NCI-H2196 treated with DMSO at 0.1 percent for 48 hours (cell line): ENCODE data around the gene SMTNL1.
A peak's percentile ranks its signal among the peaks of the same experiment; 100 is the strongest.
"Not testable (repeated sequence)": the region's sequence is repeated elsewhere in the genome, so short reads cannot be mapped to it uniquely, and the experiment has no call there.

ENCODE experiments used
- DNase-seq: peaks from one replicate; lab custom pipeline; 2025; ENCODE audit not compliant: unreplicated experiment; lab: John Stamatoyannopoulos, UW

Gene SMTNL1

DNA sequence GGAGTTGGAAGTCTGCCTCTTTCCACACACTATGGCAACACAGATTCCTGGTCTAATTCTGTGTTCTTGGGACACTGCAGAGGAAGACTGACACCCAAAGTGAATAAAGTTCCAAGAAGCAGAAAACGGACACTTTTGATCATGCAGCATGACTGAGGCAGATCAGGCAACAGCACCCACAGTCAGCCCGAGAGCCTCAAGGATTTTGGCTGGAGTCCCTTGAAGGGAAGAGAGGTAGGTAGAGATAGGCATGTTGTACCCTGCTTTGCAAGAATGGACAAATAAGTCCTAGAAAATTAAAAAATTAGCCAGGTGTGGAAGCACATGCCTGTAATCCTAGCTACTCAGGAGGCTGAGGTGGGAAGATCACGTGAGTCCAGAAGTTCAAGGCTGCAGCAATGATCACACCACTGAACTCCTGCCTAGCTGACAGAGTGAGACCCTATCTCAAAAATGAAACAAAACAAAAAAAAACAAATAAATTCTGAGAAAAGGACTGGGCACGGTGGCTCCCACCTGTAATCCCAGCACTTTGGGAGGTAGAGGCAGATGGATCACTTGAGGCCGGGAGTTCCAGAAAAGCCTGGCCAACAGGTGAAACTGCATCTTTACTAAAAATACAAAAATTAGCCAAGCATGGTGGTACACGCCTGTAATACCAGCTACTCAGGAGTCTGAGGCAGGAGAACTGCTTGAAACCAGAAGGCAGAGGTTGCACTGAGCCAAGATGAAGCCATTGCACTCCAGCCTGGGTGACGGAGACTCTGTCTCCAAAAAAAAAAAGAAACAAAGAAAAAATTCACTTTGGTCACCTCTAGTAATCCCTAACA is 28.8 kb upstream of the SMTNL1 start:
- no peak for DNase-seq

GRCh38 chr11:57511741-57512430 is 25.5 kb upstream of the SMTNL1 start:
- no peak for DNase-seq

- no peak for DNase-seq
Measured at GRCh38 chr11:57512646-57513451, 24.5 kb upstream of the SMTNL1 start.

DNA sequence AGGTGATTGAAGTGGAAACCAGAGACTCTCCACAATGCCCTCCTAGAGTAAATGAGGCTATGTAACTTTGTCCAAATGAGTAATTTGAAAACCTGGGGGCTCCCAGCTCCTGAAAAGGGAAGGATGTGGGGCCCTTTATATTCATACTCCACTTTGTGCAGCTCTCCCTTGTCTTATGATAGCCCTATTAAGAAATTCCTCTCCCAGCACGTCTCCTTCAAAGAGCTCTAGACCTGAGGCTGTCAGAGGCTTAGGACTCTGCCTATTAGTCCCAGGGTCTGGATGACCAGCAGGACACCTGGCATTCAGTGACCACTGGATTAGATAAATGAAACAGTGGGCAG is 24.0 kb upstream of the SMTNL1 start:
- no peak for DNase-seq

DNA sequence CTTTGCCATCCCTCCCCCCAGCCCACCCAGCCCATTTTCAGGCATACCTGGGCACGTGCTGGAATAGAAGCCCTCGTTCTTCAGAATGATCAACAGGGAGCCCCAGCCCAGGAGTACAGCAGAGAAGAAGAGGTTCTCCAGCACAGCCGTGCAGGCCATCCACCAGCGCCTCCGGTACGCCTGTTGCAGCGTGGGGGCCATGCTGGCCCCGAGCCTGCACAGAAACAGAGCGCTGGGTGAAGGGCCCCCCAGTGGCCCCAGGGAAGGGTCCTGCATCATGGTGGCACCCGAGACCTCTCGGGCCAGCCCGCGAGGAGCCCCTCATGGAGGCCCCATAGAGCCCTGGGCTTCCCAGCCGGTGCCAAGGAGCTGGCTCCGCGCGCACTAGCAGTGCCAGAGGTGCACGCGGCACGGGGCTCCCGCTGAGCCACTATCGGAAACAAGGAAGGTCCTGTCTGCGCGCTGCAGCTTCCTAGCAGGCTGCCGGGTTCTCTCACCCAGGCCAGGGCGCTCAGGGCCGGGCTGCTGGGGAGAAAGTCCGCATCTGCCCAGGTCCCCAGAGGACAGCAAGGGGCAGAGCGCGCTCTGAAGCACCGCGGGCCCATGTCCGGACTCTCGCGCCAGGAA is 23.4 kb upstream of the SMTNL1 start:
- DNase-seq = no peak

DNA sequence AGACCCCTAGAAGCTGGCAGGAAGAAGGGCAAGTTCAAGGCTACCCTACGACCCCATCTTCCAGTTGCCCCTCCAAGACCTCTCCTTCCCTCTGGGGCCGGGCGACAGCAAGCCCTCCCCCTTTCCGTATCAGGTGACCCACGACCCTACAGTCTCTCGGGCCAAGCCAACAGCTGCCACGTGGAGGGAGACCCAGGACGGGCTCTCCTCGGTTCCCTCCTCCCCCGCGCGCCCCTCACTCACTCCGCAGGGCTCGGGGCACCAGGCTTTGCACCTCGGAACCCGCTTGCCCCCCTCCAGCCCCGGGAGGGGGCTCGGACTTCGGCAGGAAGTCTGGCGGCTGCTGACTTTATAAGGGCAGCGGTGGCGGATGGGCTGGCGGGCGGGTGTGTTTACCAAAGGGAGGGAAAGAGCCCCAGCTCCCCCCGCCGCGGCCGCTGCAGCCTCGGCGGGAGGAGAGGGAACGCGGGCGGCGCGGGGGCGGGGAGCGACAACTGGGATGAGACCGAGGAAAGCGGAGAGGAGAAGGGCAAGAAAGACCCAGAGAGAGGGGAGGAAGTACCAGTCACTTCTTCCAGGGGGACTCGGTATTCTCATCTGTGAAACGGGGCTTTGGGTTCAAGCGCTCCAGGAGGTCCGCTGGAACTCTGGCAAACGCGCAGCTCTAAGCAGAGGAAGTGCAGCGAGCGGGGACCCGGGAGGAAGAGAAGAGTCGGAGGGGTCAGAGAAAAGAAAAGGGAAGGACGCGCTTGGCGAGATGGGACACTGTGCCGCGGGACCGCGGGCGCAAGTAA is 22.7 kb upstream of the SMTNL1 start:
- peak; percentile 22 for DNase-seq

- DNase-seq = no peak
Measured at GRCh38 chr11:57515332-57516060, 21.9 kb upstream of the SMTNL1 start, which contains the start of gene SLC43A1. SLC43A1 (minus strand) TSS chr11:57515702; CDS start chr11:57514111, 1,591 bp downstream.

- no peak for DNase-seq
Measured at GRCh38 chr11:57516061-57516443, 21.3 kb upstream of the SMTNL1 start.

GRCh38 chr11:57521116-57521515 is 16.3 kb upstream of the SMTNL1 start:
- DNase-seq = no peak

GRCh38 chr11:57523419-57523818 is 14.0 kb upstream of the SMTNL1 start:
- no peak for DNase-seq

DNA sequence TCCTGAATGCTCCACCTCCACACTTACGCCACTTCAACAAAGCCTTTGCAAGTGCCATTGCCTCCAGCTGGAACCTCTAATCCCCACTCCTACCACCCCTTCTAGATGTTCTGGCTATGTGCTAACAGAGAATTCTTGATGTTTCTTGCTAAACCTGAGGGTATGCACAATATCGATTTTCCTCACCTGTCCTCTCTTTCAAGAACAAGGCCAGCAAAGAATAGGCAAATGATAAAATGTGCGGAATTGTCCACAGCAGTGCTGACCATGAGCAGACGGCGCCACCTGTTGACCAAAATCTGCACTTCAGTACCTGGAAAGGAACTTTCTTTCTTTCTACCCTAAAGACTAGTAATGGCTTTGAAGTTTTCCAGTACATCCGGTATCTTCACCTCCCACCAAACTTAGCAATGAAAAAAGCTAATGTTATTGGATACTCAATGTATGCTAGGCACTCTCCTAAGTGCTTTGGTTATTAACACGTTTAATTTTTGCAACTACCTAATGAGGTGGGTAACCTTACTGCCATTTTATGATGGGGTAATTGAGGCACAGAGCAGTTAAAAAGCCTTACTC is 10.3 kb upstream of the SMTNL1 start:
- peak; percentile 32 for DNase-seq

GRCh38 chr11:57529012-57529411 is 8.4 kb upstream of the SMTNL1 start:
- no peak for DNase-seq

DNA sequence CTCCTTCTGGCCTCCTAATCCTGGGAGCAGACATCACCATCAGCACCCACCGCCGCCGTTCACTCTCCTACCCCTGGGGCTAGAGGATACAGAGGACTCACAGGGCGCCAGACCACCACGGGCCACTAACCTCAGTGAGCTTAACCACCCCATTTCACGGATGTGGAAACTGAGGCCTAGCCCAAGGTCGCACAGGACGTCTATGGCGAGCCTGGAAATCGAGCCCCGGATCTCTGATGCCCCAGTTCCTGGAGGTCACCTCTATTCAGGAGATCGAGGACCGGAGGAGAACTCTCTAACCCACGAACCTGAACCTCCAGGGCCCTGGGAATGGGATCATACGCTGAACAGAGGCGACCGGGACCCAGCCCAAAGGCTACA is 7.2 kb upstream of the SMTNL1 start:
- DNase-seq = no peak

DNA sequence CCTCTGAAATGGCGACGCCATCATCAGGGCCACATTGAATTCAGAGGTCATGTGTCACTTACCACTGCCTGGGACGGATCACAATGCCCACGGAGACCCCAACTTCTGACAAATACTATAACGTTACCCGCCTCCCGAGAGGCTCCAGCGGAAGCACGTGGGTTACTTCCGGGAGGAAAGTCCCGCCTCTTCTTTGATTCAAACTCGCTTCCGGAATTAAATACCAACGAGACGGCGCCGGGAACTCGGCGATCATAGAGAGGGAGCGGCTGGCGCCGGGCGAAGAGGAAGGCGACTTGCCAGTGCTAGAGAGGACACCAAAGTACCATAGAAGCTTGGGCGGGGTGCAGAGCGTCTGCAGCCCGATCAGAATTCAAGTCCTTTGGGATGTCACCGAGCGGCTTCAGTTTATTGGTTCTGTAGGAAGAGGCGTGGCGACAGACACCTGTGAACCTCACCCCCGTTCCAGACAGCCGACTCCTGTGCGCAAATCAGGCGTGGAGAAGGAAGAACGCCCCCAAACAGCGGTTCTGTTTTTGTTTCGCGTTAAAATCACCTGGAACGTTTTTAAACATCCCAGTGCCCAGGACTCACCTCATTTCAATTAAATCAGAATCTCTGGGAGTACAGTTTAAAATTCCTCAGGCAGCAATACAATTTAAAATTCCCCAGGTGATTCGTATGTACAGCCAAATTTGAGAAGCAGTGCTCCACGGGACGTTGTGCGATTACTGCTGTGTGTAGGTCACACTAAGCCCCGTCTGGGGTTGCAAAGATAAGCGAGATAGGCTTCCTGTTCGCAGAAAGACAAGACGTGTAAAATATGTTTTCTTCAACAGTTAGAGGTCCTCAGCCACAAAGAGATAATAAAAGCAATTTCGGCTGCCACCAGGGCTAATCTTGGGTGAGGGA is 6.5 kb upstream of the SMTNL1 start, which contains the start of gene TIMM10:
TIMM10 (minus strand) TSS at position 159 of the 912 bp plus-strand sequence. CDS start 565 bp downstream, outside the sequence.
- DNase-seq = peak; percentile 98

DNA sequence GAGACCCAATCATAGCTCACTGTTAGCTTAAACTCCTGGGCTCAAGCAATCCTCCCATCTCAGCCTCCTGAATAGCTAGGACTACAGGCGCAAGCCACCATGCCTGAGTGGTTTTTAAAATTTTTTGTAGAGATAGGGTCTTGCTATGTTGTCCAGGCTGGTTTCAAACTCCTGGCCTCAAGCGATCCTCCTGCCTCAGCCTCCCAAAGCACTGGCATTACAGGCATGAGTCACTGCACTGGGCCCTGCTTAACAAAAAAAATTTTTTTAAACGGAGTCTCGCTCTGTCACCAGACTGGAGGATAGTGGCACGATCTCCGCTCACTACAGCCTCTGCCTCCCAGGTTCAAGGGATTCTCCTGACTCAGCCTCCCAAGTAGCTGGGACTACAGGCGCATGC is 2.9 kb upstream of the SMTNL1 start:
- not testable (repeated sequence) for DNase-seq

- DNase-seq = no peak
Measured at GRCh38 chr11:57539342-57539741, 1.9 kb downstream of the SMTNL1 start.

DNA sequence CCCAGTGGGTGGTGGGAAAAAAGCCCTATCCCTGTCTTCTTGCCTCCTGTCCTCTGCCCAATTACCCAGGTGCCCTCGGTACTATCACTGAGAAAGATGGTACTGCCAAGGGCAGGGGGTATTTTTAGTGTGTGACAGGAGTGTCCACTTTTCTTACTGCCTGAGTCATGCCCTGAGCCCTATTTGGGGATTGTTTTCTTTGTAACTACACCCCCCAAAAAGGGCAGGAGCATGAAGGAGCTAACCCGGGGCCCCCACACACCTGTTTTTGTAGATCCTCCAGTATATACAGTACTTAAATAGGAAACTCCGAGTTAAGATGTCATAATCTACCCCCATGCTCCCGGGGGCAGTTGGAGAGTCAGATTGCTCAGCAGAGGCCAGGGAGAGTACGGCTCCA is 3.8 kb downstream of the SMTNL1 start:
- no peak for DNase-seq

GRCh38 chr11:57542582-57542981 is 5.2 kb downstream of the SMTNL1 start:
- no peak for DNase-seq
